IMR-90 (cell line): Measurements from ENCODE around the gene TUBGCP3. TPM values are rescaled to one million over a fixed set of nuclear protein-coding genes. Genes with fewer than 3 reads are reported as not detected.

Source experiments
- ATAC-seq: fragments of 200-7000 bp; cut with Tn5 transposase; 2 replicates; pipeline ENCODE4 v1.9.1; 2020; ENCODE audit warnings: low read depth, mild to moderate bottlenecking, moderate library complexity
- BruUV-seq: library from RNA; stranded (reverse); fragments of 400-500 nt; replicated peaks from 2 replicates; lab custom pipeline; 2021; lab: Mats Ljungman, UMichigan
- CTCF ChIA-PET: fragments of 300-600 bp; formaldehyde crosslinking; extraction: SDS; loops from one replicate; lab custom pipeline; 2021; ENCODE audit warnings: antibody characterized with exemption; lab: Yijun Ruan, JAX
- POLR2A ChIA-PET: fragments of 300-600 bp; sonication (Branson Sonifier 250); formaldehyde crosslinking; loops from one replicate; lab custom pipeline; 2022; ENCODE audit warnings: antibody characterized with exemption; ENCODE audit not compliant: unreplicated experiment; lab: Charles Lee
- DNase-seq: peaks from one replicate; pipeline ENCODE4 v3.0.0; 2013
- H2AFZ ChIP-seq: replicated peaks from 2 replicates; pipeline ENCODE3; 2013; ENCODE audit warnings: low read length, mild to moderate bottlenecking; ENCODE audit not compliant: poor library complexity
- H2AK5ac ChIP-seq: 2 replicates; pipeline ENCODE4 v1.6.1; 2013; ENCODE audit warnings: low read depth, low read length, inconsistent platforms
- H2AK9ac ChIP-seq: replicated peaks from 2 replicates; pipeline ENCODE3; 2013; ENCODE audit warnings: mild to moderate bottlenecking, low read depth, low read length, moderate library complexity; ENCODE audit not compliant: poor library complexity
- H2BK120ac ChIP-seq: 2 replicates; pipeline ENCODE4 v1.6.1; 2013; ENCODE audit warnings: low read depth, low read length, inconsistent platforms
- H2BK15ac ChIP-seq: 3 replicates; pipeline ENCODE4 v1.6.1; 2013; ENCODE audit warnings: low read depth, low read length, inconsistent platforms
- H2BK20ac ChIP-seq: 2 replicates; pipeline ENCODE4 v1.6.1; 2013; ENCODE audit warnings: low read depth, mild to moderate bottlenecking, inconsistent platforms, low read length, moderate library complexity
- H2BK5ac ChIP-seq: 2 replicates; pipeline ENCODE4 v1.6.1; 2013; ENCODE audit warnings: mild to moderate bottlenecking, low read depth, low read length, inconsistent platforms; ENCODE audit not compliant: poor library complexity, severe bottlenecking
- H3K14ac ChIP-seq: replicated peaks from 2 replicates; pipeline ENCODE4 v1.6.1; 2013; ENCODE audit warnings: low read depth, low read length, inconsistent platforms
- H3K18ac ChIP-seq: 2 replicates; pipeline ENCODE4 v1.6.1; 2013; ENCODE audit warnings: low read depth, low read length, control low read depth
- H3K23ac ChIP-seq: 2 replicates; pipeline ENCODE4 v1.6.1; 2013; ENCODE audit warnings: low read depth, low read length, inconsistent platforms
- H3K27ac ChIP-seq: 2 replicates; pipeline ENCODE4 v1.5.1; 2013; ENCODE audit warnings: mild to moderate bottlenecking, control low read depth, low read length; ENCODE audit not compliant: insufficient read depth
- H3K27me3 ChIP-seq: 2 replicates; pipeline ENCODE4 v1.6.1; 2013; ENCODE audit warnings: low read length; ENCODE audit not compliant: control insufficient read depth, insufficient read depth
- H3K36me3 ChIP-seq: 2 replicates; pipeline ENCODE4 v1.6.1; 2013; ENCODE audit warnings: low read length, mixed read lengths; ENCODE audit not compliant: control insufficient read depth, insufficient read depth
- H3K4ac ChIP-seq: 2 replicates; pipeline ENCODE4 v1.6.1; 2013; ENCODE audit warnings: low read depth, low read length, inconsistent platforms
- H3K4me1 ChIP-seq: 2 replicates; pipeline ENCODE4 v1.6.1; 2013; ENCODE audit warnings: low read length, mixed read lengths; ENCODE audit not compliant: control insufficient read depth, insufficient read depth
- H3K4me2 ChIP-seq: 2 replicates; pipeline ENCODE4 v1.6.1; 2013; ENCODE audit warnings: low read depth, mild to moderate bottlenecking, control low read depth, low read length, moderate library complexity
- H3K4me3 ChIP-seq: 2 replicates; pipeline ENCODE4 v1.5.1; 2013; ENCODE audit warnings: low read depth, mild to moderate bottlenecking, control low read depth, low read length, moderate library complexity; ENCODE audit not compliant: insufficient read depth
- H3K56ac ChIP-seq: 2 replicates; pipeline ENCODE4 v1.6.1; 2013; ENCODE audit warnings: low read length, inconsistent platforms; ENCODE audit not compliant: insufficient read depth; ENCODE audit errors: extremely low read depth
- H3K79me1 ChIP-seq, 2 experiments: 2 replicates each; pipeline ENCODE4 v1.6.1; 2013; ENCODE audit warnings: low read length in 2 of 2, inconsistent platforms in 1 of 2, low read depth in 1 of 2
- H3K9ac ChIP-seq: 2 replicates; pipeline ENCODE4 v1.6.1; 2013; ENCODE audit warnings: low read depth, low read length, control low read depth
- H3K9me1 ChIP-seq: 2 replicates; pipeline ENCODE4 v1.6.1; 2013; ENCODE audit warnings: low read length, inconsistent platforms; ENCODE audit not compliant: insufficient read depth
- H3K9me3 ChIP-seq: 2 replicates; pipeline ENCODE4 v1.6.1; 2013; ENCODE audit warnings: low read length; ENCODE audit not compliant: control insufficient read depth, insufficient read depth
- H4K20me1 ChIP-seq: 2 replicates; pipeline ENCODE4 v1.6.1; 2013; ENCODE audit warnings: low read length, inconsistent platforms; ENCODE audit not compliant: insufficient read depth
- H4K5ac ChIP-seq: 2 replicates; pipeline ENCODE4 v1.6.1; 2013; ENCODE audit warnings: mild to moderate bottlenecking, low read depth, low read length, control low read depth
- H4K8ac ChIP-seq, 2 experiments: 2 replicates each; pipeline ENCODE4 v1.6.1; 2013; ENCODE audit warnings: low read depth in 2 of 2, low read length in 2 of 2, control low read depth in 1 of 2, inconsistent platforms in 1 of 2
- H4K91ac ChIP-seq: 2 replicates; pipeline ENCODE4 v1.6.1; 2013; ENCODE audit warnings: low read depth, low read length, inconsistent platforms; ENCODE audit not compliant: insufficient read depth
- BHLHE40 ChIP-seq: fragments of 150-350 bp; IDR thresholded peaks from 2 replicates; pipeline ENCODE4 v1.6.1; 2016; ENCODE audit warnings: mild to moderate bottlenecking, low read depth, low read length
- CEBPB ChIP-seq: IDR thresholded peaks from 2 replicates; pipeline ENCODE4 v1.6.1; 2012; ENCODE audit warnings: low read depth, low read length, improper control_type of control experiment
- CHD1 ChIP-seq: IDR thresholded peaks from 2 replicates; pipeline ENCODE4 v1.6.1; 2012; ENCODE audit warnings: low read depth, low read length, improper control_type of control experiment
- FOS ChIP-seq: fragments of 150-350 bp; IDR thresholded peaks from 2 replicates; pipeline ENCODE4 v1.6.1; 2016; ENCODE audit warnings: low read depth, low read length
- MAFK ChIP-seq: IDR thresholded peaks from 2 replicates; pipeline ENCODE4 v1.6.1; 2012; ENCODE audit warnings: low read depth, low read length, improper control_type of control experiment
- MAZ ChIP-seq: IDR thresholded peaks from 2 replicates; pipeline ENCODE4 v1.6.1; 2012; ENCODE audit warnings: low read depth, mild to moderate bottlenecking, low read length, improper control_type of control experiment, moderate library complexity, borderline replicate concordance
- MXI1 ChIP-seq: IDR thresholded peaks from 2 replicates; pipeline ENCODE4 v1.6.1; 2012; ENCODE audit warnings: low read depth, mild to moderate bottlenecking, low read length, moderate library complexity, borderline replicate concordance
- NFE2L2 ChIP-seq: fragments of 150-350 bp; IDR thresholded peaks from 2 replicates; pipeline ENCODE4 v1.6.1; 2016; ENCODE audit warnings: low read depth, mild to moderate bottlenecking, low read length
- POLR2A ChIP-seq: IDR thresholded peaks from 2 replicates; pipeline ENCODE4 v1.6.1; 2012; ENCODE audit warnings: mild to moderate bottlenecking, low read depth, low read length
- RAD21 ChIP-seq: IDR thresholded peaks from 2 replicates; pipeline ENCODE4 v1.6.1; 2012; ENCODE audit warnings: low read length, improper control_type of control experiment
- RCOR1 ChIP-seq: IDR thresholded peaks from 2 replicates; pipeline ENCODE4 v1.6.1; 2012; ENCODE audit warnings: mild to moderate bottlenecking, low read length, improper control_type of control experiment; ENCODE audit not compliant: insufficient replicate concordance
- RFX5 ChIP-seq: IDR thresholded peaks from 2 replicates; pipeline ENCODE4 v1.8.0; 2012; ENCODE audit warnings: low read depth, mild to moderate bottlenecking, low read length, moderate library complexity
- SMC3 ChIP-seq: fragments of 150-350 bp; IDR thresholded peaks from 2 replicates; pipeline ENCODE4 v1.6.1; 2016; ENCODE audit warnings: low read depth, mild to moderate bottlenecking, antibody characterized with exemption, low read length, moderate library complexity
- WGBS, 2 experiments: methylation state at CpG; one replicate each; pipeline versions ENCODE4 v1.1.5 to v1.1.7; 2013; ENCODE audit warnings: missing lambda C conversion rate in 2 of 2; ENCODE audit not compliant: insufficient read length in 1 of 2; ENCODE audit errors: extremely low coverage in 2 of 2; 5-methylcytosine and 5-hydroxymethylcytosine counted together
- dilution Hi-C: fragments of 300-500 bp; cut with HindIII; formaldehyde crosslinking; loops from one replicate; pipeline ENCODE4 v1.14.3; 2018; ENCODE audit warnings: low sequenced_read_pairs; ENCODE audit not compliant: unreplicated experiment
- in situ Hi-C: fragments of 300-500 bp; cut with MboI; formaldehyde crosslinking; loops from 3 replicates; pipeline ENCODE4 v1.14.3; 2019; ENCODE audit warnings: low sequenced_read_pairs, inconsistent platforms, mixed read lengths
- intact Hi-C: fragments of 100-400 bp; cut with micrococcal nuclease; formaldehyde crosslinking; loops from 2 replicates; pipeline ENCODE4 v1.10.0; 2022
- polyA plus RNA-seq, 3 experiments: library from polyadenylated mRNA; depleted of rRNA; stranded (reverse); fragments of >200 nt; gene quantifications; 2 replicates each; pipeline ENCODE4 v1.2.3, GENCODE V29; 2012; ENCODE audit warnings: low replicate concordance in 1 of 3
- total RNA-seq: library from RNA; depleted of rRNA; stranded (reverse); fragments of >200 nt; gene quantifications from 2 replicates; pipeline ENCODE4 v1.2.3, GENCODE V29; 2012
- TF ChIP-seq, protein P1 (sequence below): conservative IDR thresholded peaks from 2 replicates; pipeline ENCODE4 v1.5.1; 2012; ENCODE audit warnings: mild to moderate bottlenecking, low read depth, low read length, improper control_type of control experiment
- TF ChIP-seq, protein P2 (sequence below): fragments of 150-350 bp; IDR thresholded peaks from 2 replicates; pipeline ENCODE4 v1.6.1; 2017; ENCODE audit warnings: mild to moderate bottlenecking, antibody characterized with exemption, low read length, low read depth
- TF ChIP-seq, protein P3 (sequence below): fragments of 150-350 bp; IDR thresholded peaks from 2 replicates; pipeline ENCODE4 v1.6.1; 2016; ENCODE audit warnings: low read depth, mild to moderate bottlenecking, low read length, moderate library complexity, borderline replicate concordance

TUBGCP3 gene
- total and polyA plus RNA-seq, 2 of the 4 experiments (the other 2 are of a cell fraction) = 16.0 to 17.8 TPM

DNA sequence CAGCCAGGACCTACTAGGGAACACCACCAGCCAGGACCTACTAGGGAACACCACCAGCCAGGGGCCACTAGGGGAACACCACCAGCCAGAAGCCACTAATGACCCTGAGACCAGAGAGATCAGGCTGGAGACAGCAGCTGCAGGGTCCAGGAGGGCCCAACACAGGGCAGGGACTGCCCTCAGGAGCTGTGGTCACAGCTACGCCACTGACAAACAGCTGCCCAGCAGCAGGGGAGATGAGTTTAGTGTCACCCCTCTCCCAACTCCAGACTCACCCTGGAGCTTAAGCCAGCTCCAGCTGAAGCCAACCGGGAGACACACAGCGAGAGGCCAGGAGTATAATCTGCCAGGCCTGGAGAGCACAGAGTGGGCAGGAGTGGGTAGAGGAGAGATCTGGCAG is 25.7 kb downstream of the TUBGCP3 start:
- dilution Hi-C loops = no loop called here
- BruUV-seq = no TSS peak
- Histone ChIP-seq H2AFZ (no peak overlapping the region), H3K9me3 (no peaks in the 10 kb centered on the region), H3K4me1 (peaks cover 2% of the 10 kb centered on the region), H3K18ac (no peak overlapping the region), H2BK5ac (no peak overlapping the region), H4K8ac (no peak overlapping the region), H2BK15ac (no peak overlapping the region), H3K23ac (no peak overlapping the region), H3K4ac (no peak overlapping the region), H2BK120ac (no peak overlapping the region), H3K9ac (no peak overlapping the region), H2AK9ac (no peak overlapping the region), H4K20me1 (peaks cover 13% of the 10 kb centered on the region), H3K4me2 (no peak overlapping the region), H3K27ac (no peak overlapping the region), H4K5ac (no peak overlapping the region), H2AK5ac (no peak overlapping the region), H3K4me3 (no peak overlapping the region), H3K27me3 (no peaks in the 10 kb centered on the region), H3K79me1 (peaks cover 29 to 49% of the 10 kb centered on the region in 2 experiments), H3K14ac (no peak overlapping the region), H3K56ac (no peak overlapping the region), H4K91ac (no peak overlapping the region), H3K36me3 (peaks cover 21% of the 10 kb centered on the region), H3K9me1 (peaks cover 14% of the 10 kb centered on the region), H2BK20ac (no peak overlapping the region)
- ChIA-PET POLR2A (no interaction called here), CTCF (no interaction called here)
- DNase-seq (no peak), ATAC-seq (no peak)
- TF ChIP-seq, protein P1, sequence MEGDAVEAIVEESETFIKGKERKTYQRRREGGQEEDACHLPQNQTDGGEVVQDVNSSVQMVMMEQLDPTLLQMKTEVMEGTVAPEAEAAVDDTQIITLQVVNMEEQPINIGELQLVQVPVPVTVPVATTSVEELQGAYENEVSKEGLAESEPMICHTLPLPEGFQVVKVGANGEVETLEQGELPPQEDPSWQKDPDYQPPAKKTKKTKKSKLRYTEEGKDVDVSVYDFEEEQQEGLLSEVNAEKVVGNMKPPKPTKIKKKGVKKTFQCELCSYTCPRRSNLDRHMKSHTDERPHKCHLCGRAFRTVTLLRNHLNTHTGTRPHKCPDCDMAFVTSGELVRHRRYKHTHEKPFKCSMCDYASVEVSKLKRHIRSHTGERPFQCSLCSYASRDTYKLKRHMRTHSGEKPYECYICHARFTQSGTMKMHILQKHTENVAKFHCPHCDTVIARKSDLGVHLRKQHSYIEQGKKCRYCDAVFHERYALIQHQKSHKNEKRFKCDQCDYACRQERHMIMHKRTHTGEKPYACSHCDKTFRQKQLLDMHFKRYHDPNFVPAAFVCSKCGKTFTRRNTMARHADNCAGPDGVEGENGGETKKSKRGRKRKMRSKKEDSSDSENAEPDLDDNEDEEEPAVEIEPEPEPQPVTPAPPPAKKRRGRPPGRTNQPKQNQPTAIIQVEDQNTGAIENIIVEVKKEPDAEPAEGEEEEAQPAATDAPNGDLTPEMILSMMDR = no peak
- TF ChIP-seq FOS (no peak), NFE2L2 (no peak), MAZ (no peak), RAD21 (no peak), CEBPB (no peak), MAFK (no peak), RCOR1 (no peak), BHLHE40 (no peak), SMC3 (no peak), MXI1 (no peak), POLR2A (no peak), CHD1 (no peak), RFX5 (no peak)
- TF ChIP-seq, protein P2, sequence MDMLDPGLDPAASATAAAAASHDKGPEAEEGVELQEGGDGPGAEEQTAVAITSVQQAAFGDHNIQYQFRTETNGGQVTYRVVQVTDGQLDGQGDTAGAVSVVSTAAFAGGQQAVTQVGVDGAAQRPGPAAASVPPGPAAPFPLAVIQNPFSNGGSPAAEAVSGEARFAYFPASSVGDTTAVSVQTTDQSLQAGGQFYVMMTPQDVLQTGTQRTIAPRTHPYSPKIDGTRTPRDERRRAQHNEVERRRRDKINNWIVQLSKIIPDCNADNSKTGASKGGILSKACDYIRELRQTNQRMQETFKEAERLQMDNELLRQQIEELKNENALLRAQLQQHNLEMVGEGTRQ = no peak
- TF ChIP-seq, protein P3, sequence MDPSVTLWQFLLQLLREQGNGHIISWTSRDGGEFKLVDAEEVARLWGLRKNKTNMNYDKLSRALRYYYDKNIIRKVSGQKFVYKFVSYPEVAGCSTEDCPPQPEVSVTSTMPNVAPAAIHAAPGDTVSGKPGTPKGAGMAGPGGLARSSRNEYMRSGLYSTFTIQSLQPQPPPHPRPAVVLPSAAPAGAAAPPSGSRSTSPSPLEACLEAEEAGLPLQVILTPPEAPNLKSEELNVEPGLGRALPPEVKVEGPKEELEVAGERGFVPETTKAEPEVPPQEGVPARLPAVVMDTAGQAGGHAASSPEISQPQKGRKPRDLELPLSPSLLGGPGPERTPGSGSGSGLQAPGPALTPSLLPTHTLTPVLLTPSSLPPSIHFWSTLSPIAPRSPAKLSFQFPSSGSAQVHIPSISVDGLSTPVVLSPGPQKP = no peak
- no CpG with 5 or more reads among the region's 3 CpGs for WGBS, 2 experiments
- in situ Hi-C loops = no loop called here
- intact Hi-C loops = no loop called here
